GM21528 (cell line): ENCODE results near the gene YAP1.
"Not testable (repeated sequence)": the region's sequence is repeated elsewhere in the genome, so short reads cannot be mapped to it uniquely, and the experiment has no call there.

Experiments
- ATAC-seq: cut with Tn5 transposase; IDR thresholded peaks from one replicate; pipeline ENCODE4 v1.9.1; 2021; ENCODE audit warnings: mild to moderate bottlenecking, moderate library complexity; ENCODE audit not compliant: unreplicated experiment, low FRiP score

YAP1 gene

GRCh38 chr11:102196351-102196750, 86.1 kb downstream of the YAP1 start:
- no peak for ATAC-seq

DNA sequence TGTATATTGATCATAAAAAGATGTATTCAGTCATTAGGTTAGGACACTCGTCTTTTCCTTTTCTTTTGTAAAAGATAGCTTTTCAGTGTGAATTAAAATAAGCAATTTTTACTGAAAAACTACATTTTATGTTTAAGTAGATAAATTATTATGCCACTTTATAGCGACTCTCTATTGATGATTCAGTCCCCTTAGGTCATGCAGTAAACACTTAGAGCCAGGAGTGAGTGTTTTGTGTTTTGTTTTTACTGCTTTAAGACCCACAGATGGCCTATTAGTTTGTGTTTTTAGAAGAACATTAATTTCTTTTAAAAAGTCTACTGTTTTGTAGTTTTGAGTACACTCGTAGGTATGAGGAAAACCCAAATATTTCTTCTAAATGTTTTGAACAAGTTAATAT, 86.6 kb downstream of the YAP1 start:
- no peak for ATAC-seq

DNA sequence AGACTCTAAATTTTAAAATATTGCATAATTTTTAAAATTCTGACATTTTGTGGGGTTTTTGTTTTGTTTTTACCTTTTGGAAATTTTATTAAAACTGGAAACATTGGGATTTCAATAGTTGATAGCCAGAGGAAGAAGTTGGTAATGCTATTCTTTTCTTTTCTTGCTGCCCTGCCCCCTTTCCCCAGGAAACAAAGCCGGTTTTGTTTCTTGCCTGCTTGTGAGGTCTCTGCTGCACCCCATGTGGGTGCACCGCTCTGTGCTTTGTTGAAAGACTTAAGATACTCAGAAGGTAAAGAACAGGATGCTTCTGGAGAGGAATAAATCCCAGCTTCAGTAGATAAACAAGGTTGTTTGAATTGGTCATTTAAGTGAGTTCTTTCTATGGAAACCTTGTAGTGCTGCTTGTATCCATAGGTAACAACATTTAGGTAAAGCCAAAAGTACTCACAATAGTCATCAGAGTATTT, 87.5 kb downstream of the YAP1 start:
- no peak for ATAC-seq

DNA sequence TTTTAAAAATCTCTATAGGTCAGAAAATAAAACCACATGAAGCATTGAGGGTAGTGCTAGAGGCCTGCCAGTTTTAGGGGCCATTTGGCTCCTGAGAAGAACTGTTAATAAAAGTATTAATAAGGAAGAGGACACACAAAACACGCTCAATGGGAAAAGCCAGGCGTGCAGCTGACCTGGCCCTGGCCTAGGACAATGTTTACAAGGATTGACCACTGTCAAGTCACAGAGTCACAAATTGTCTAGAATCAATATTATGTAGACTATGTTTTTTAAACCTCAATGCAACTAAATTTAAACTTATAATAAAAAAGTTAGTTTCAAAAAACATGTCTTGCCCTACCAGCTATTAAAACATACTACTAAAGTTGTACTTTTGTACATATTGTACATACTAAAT, 89.4 kb downstream of the YAP1 start:
- no peak for ATAC-seq

GRCh38 chr11:102200325-102200724, 90.1 kb downstream of the YAP1 start:
- not testable (repeated sequence) for ATAC-seq

DNA sequence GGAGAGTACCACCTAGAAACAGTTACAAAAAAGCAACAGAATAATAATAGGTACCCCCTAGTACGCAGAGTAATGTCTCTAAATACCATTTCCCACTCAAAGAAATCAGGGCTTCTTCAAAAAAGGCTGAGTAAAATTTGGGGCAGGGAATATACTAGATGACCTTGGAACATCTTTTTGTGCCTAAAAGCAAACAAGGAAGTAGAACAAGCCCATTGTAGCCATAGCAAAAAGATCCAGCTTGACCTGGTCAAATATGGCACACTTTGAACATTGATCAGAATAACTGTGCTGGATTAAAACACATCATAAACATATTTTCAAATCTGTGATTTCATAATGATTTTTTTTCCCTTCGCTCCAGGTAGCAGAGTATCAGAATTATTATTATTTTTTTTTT, 91.5 kb downstream of the YAP1 start:
- ATAC-seq = no peak

DNA sequence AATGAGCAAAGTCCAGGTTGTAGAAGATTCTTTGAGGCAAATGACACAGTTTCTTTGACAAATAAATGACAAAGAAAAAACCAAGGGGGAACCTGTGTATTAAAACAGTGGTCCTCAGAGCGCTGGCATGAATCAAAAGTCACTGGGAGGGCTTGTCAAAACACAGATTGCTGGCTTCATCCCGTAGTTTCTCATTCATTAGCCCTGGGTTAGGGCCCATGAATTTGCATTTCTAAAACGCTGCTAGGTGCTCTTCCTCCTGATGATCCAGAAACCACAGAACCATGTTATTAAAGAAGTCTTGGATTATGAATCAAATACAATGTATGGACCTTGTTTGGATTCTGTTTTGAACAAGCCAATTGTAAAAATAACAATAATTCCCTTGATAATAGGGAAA, 92.7 kb downstream of the YAP1 start:
- no peak for ATAC-seq

DNA sequence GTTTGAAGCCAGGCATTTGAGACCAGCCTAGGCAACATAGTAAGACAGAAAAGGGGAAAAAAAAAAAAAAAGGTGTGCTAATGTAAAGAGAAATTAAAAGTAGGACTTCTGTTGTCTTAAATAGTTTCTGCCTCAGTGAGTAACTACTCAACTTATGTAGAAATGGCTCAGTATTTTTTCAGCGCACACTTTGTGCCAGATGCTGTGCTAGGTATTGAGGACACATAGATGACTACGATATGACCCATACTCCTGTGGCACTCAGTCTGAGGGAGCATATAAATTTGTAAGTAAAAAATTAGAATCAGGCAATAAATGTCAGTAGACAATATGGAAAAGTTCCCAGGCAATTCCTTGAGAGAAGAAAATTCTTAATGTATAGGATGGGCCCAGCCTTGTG, 93.9 kb downstream of the YAP1 start:
- no peak for ATAC-seq

DNA sequence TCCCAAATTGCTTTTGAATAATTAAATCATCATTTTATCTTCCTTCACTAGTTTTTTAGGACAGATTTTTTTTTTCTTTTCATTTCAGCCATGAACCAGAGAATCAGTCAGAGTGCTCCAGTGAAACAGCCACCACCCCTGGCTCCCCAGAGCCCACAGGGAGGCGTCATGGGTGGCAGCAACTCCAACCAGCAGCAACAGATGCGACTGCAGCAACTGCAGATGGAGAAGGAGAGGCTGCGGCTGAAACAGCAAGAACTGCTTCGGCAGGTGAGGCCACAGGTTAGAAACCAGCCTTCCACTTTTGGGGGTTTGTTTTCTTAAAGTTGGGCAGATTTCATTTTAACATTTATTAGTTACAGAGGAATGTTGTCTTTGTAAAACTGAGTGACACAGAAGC, 95.6 kb downstream of the YAP1 start:
- no peak for ATAC-seq

GRCh38 chr11:102208835-102209234, 98.6 kb downstream of the YAP1 start:
- no peak for ATAC-seq

- no peak for ATAC-seq
Measured at GRCh38 chr11:102214623-102215022, 104.4 kb downstream of the YAP1 start.

GRCh38 chr11:102216433-102217075, 106.3 kb downstream of the YAP1 start:
- no peak for ATAC-seq

DNA sequence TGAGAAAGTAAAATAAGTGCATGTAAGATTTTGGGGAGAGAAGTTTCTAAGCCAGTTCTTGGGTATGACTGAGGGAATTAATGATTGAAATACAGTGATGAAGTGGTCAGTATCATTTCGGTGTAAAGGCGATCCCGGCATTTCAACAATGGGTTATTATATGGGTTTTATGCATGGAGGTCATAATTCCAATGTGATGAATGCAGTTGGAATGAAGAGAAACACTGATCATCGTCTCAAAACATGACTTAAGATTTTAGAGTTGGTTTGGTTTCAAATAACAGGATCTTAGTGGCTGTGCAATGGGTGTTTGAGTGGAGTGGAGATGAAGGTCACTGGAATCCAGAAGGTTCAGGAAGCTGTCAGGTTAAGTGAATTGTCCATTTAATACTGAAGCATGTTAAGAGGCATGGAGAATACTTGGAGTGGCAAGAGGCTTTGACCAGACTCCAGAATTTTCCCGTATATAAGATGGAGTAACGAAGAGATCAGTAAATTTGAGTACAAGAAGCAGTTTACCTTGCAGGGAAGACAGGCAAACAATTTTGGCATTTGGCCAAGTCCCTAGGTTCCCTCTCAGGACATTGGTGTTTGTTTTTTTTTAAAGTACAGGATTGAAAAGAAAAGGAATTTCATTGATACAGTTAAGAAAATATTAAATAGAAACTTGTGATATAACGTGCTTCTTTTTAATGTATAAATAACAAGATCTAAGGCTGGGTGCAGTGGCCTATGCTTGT, 110.7 kb downstream of the YAP1 start:
- ATAC-seq = no peak

DNA sequence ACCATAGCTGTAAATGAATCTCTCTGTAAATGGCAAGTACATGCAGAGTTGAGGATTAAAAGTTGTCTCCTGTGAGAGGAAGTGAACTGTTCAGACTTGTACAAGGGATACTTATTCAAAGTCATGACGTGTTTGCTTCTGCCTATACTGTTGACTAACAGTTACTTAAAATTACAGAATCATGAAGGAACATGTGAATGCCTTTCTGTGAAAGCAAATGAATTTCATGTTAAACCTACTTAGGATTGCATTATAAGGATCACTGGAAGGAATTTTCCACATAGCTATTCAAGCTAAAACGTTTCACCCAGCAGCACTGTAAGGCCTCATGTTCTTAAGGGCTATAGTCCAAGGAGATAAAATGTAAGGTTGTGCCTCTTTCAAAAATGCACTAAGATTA, 113.6 kb downstream of the YAP1 start:
- ATAC-seq = no peak

DNA sequence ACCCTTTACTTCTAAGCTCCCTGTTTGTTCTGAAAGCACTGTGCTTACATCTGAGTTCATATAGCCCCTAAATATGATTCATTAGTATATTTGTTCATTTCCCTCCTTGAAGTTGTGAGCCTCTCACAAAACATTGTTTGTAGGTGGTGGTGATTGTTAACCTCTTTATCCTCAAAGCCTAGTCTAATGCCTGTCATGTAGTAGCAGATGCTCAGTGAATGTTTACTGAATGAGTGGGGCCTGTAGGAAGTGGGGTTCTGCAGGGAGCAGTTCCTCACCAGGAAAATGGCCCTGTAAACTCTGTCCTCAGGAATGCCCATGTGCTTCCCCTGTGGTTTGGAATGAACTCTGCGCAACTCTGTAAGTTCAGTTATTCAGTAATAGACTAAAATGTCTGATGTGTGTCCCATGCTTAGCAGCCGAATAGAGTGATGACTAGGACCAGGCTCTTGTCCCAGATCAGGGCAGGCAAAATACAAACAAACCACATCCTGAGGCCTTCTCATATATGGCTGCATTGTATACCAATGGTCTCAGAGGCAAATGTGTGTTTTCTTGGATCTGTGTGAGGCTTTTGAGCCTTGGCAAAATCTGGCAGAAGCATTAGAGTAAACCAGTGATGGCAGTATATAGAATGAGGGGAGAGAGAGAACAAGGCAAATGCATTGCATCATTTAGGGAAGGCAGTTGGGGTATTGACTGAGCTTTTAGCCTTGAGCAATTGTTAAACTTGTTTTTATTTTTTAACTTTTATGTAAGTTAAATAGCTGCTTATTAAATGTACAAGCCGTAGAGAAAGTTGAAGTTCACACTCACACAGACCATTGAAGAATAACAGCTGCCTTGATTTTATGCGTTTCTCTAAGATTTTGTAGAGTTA, 115.7 kb downstream of the YAP1 start:
- no peak for ATAC-seq

- ATAC-seq = no peak
Measured at GRCh38 chr11:102226702-102227490, 116.6 kb downstream of the YAP1 start.

GRCh38 chr11:102229510-102230123, 119.4 kb downstream of the YAP1 start:
- ATAC-seq = no peak

- ATAC-seq = no peak
Measured at GRCh38 chr11:102230186-102230585, 119.9 kb downstream of the YAP1 start.

DNA sequence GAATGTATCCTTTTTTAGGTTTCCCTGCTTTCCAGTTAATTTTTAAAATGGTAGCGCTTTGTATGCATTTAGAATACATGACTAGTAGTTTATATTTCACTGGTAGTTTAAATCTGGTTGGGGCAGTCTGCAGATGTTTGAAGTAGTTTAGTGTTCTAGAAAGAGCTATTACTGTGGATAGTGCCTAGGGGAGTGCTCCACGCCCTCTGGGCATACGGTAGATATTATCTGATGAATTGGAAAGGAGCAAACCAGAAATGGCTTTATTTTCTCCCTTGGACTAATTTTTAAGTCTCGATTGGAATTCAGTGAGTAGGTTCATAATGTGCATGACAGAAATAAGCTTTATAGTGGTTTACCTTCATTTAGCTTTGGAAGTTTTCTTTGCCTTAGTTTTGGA, 120.7 kb downstream of the YAP1 start:
- no peak for ATAC-seq
